Upper lobe of right lung (tissue), 1 donor: ENCODE measurements around the gene NDUFS1. TPM values are rescaled to one million over a fixed set of nuclear protein-coding genes. Genes with fewer than 3 reads are reported as not detected.
"Not testable (repeated sequence)": the region's sequence is repeated elsewhere in the genome, so short reads cannot be mapped to it uniquely, and the experiment has no call there.

Experiments
- ATAC-seq: fragments of 200-7000 bp; cut with Tn5 transposase; one replicate; pipeline ENCODE4 v1.9.1; 2020; ENCODE audit warnings: mild to moderate bottlenecking, moderate library complexity
- DNase-seq: peaks from one replicate; pipeline ENCODE4 v3.0.0-alpha.2; 2020
- H3K27ac ChIP-seq: fragments of 200-600 bp; one replicate; pipeline ENCODE4 v1.8.0; 2022
- H3K27me3 ChIP-seq: fragments of 200-600 bp; one replicate; pipeline ENCODE4 v1.8.0; 2022; ENCODE audit warnings: mild to moderate bottlenecking
- H3K36me3 ChIP-seq: fragments of 200-600 bp; one replicate; pipeline ENCODE4 v1.8.0; 2022
- H3K4me1 ChIP-seq: fragments of 200-600 bp; one replicate; pipeline ENCODE4 v1.8.0; 2022
- H3K4me3 ChIP-seq: fragments of 200-600 bp; one replicate; pipeline ENCODE4 v1.8.0; 2022; ENCODE audit warnings: mild to moderate bottlenecking
- H3K9me3 ChIP-seq: fragments of 200-600 bp; one replicate; pipeline ENCODE4 v1.8.0; 2022
- intact Hi-C: fragments of 100-400 bp; cut with DNase I; formaldehyde crosslinking; loops from one replicate; pipeline ENCODE4 v1.11.0; 2022
- long read RNA-seq: library from polyadenylated mRNA; unstranded; transcript quantifications from one replicate; pipeline ENCODE4 v2.0.0, GENCODE V29; 2021
- total RNA-seq: library from RNA; stranded (reverse); fragmentation: NEBNext Ultra II Directional; extraction: Animal tissue kit (Norgen Biotek cat#: 25700); gene quantifications from one replicate; pipeline ENCODE4 v1.2.1, GENCODE V29; 2021
- TF ChIP-seq, protein P1 (sequence below): fragments of 200-600 bp; IDR thresholded peaks from one replicate; pipeline ENCODE4 v1.8.0; 2022; ENCODE audit warnings: antibody characterized with exemption
- donor health status: DM: no; HTN: yes; CAD: no; lungs with severe emphysema.

NDUFS1 gene
- 65.7 TPM for total RNA-seq
- long read RNA-seq, full-length matches to known transcripts = 39 of 50 reads
- long read RNA-seq, partial matches to known transcripts = 5 of 50 reads
- long read RNA-seq, other reads (novel, unspliced or antisense) = 6 of 50 reads

GRCh38 chr2:206159346-206160124, at the start of gene NDUFS1, which contains the start of gene EEF1B2:
Gene NDUFS1, minus strand, starts transcription at chr2:206159444. Its CDS starts 5,766 bp downstream, at chr2:206153678.
Gene EEF1B2, plus strand, starts transcription at chr2:206159895. Its CDS starts 85 bp downstream, at chr2:206159980.
- TF ChIP-seq, protein P1, sequence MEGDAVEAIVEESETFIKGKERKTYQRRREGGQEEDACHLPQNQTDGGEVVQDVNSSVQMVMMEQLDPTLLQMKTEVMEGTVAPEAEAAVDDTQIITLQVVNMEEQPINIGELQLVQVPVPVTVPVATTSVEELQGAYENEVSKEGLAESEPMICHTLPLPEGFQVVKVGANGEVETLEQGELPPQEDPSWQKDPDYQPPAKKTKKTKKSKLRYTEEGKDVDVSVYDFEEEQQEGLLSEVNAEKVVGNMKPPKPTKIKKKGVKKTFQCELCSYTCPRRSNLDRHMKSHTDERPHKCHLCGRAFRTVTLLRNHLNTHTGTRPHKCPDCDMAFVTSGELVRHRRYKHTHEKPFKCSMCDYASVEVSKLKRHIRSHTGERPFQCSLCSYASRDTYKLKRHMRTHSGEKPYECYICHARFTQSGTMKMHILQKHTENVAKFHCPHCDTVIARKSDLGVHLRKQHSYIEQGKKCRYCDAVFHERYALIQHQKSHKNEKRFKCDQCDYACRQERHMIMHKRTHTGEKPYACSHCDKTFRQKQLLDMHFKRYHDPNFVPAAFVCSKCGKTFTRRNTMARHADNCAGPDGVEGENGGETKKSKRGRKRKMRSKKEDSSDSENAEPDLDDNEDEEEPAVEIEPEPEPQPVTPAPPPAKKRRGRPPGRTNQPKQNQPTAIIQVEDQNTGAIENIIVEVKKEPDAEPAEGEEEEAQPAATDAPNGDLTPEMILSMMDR = no peak
- intact Hi-C loops = no loop called here
- H3K9me3 ChIP-seq = no peaks in the 10 kb centered on the region
- H3K4me3 ChIP-seq = peak within 1 kb of the TSS; percentile 97
- H3K27ac ChIP-seq = peak within 1 kb of the TSS; percentile 91
- peak; percentile 98 for ATAC-seq
- H3K4me1 ChIP-seq = peaks cover 19% of the 10 kb centered on the region
- peak; percentile 99 for DNase-seq
- H3K27me3 ChIP-seq = no peaks in the 10 kb centered on the region
- peaks cover 34% of the 10 kb centered on the region for H3K36me3 ChIP-seq

DNA sequence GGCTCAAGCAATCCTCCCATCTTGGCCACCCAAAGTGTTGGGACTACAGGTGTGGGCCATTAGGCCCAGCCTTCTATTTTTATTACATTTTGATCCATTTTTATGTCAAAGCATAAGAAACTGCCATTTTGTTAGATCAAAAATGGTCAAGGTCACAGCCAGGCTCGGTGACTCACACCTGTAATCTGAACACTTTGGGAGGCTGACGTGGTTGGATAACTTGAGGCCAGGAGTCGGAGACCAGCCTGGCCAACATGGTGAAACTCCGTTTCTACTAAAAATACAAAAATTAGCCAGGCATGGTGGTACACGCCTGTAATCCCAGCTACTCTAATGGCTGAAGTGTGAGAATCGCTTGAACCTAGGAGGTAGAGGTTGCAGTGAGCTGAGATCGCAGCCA, 49.7 kb upstream of the NDUFS1 start:
- no peak overlapping the region for H3K4me3 ChIP-seq
- no peak overlapping the region for H3K27ac ChIP-seq
- no peaks in the 10 kb centered on the region for H3K9me3 ChIP-seq
- ATAC-seq (no peak), DNase-seq (no peak)
- intact Hi-C loops = no loop called here
- H3K4me1 ChIP-seq = no peaks in the 10 kb centered on the region
- TF ChIP-seq, protein P1 = no peak
- H3K27me3 ChIP-seq = no peaks in the 10 kb centered on the region
- H3K36me3 ChIP-seq = no peaks in the 10 kb centered on the region

DNA sequence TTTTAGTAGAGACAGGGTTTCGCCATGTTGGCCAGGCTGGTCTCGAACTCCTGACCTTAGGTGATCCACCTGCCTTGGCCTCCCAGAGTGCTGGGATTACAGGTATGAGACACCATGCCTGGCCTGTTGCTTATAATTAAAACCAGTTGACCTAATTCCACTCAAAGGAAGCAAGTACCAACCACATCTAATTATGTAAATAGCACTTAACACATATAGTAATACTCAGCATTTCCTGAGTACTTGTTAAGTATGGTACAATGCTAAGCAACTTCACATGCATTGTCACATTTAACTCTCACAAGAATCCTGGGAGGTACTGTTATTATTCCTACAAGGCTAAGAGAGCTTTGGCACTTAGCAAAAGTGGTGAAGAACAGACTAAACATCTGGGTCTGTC, 48.1 kb upstream of the NDUFS1 start:
- DNase-seq, H3K36me3 ChIP-seq, H3K27me3 ChIP-seq, H3K9me3 ChIP-seq, H3K27ac ChIP-seq, intact Hi-C loops, ATAC-seq, H3K4me1 ChIP-seq, H3K4me3 ChIP-seq: not testable (repeated sequence)

GRCh38 chr2:206204710-206205109, 45.5 kb upstream of the NDUFS1 start:
- Histone ChIP-seq H3K27ac (no peak overlapping the region), H3K27me3 (no peaks in the 10 kb centered on the region), H3K4me3 (no peak overlapping the region), H3K4me1 (no peaks in the 10 kb centered on the region), H3K9me3 (no peaks in the 10 kb centered on the region), H3K36me3 (no peaks in the 10 kb centered on the region)
- ATAC-seq (no peak), DNase-seq (no peak)
- intact Hi-C loops = no loop called here
- TF ChIP-seq, protein P1 = no peak

- intact Hi-C loops = no loop called here
- Histone ChIP-seq H3K4me1 (no peaks in the 10 kb centered on the region), H3K9me3 (no peaks in the 10 kb centered on the region), H3K4me3 (no peak overlapping the region), H3K36me3 (no peaks in the 10 kb centered on the region), H3K27me3 (no peaks in the 10 kb centered on the region), H3K27ac (no peak overlapping the region)
- DNase-seq (no peak), ATAC-seq (no peak)
- TF ChIP-seq, protein P1 = no peak
These were observed 44.1 kb upstream of the NDUFS1 start for GRCh38 chr2:206203331-206203730.

DNA sequence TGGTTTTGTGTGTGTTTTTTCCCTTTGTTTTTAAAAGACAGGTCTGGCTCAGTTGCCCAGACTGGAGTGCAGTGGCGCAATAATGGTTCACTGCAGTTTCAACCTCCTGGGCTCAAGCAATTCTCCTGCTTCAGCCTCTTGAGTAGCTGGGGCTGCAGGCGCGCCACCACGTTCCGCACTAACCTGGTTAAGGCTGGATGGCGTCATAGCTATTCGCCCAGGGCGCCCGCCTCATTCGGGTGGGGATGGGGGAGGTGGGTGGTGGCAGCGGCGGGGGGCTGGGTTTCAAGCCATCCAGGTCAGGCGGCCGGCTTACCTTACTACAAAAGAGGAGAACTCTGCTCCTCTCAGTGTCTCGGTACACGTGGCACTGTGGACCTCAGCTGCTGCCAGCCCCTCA, 43.2 kb upstream of the NDUFS1 start:
- Histone ChIP-seq H3K9me3 (no peaks in the 10 kb centered on the region), H3K36me3 (no peaks in the 10 kb centered on the region), H3K4me3 (no peak overlapping the region), H3K4me1 (no peaks in the 10 kb centered on the region), H3K27ac (no peak overlapping the region), H3K27me3 (no peaks in the 10 kb centered on the region)
- no peak for ATAC-seq
- no peak for DNase-seq
- intact Hi-C loops = no loop called here
- TF ChIP-seq, protein P1 = no peak
